ENCODE measurements around the gene MYO1F. TPM values are rescaled to one million over a fixed set of nuclear protein-coding genes. Genes with fewer than 3 reads are reported as not detected.

MYO1F gene
- total and polyA plus RNA-seq, 12 donors: 1.7 to 62.5 (median 19.4) TPM

GRCh38 chr19:8486661-8487136 is 90.5 kb downstream of the MYO1F start:
- Histone ChIP-seq H3K4me3 (no peak overlapping the region), H3K27me3 (no peaks in the 10 kb centered on the region), H3K4me1 (replicated peaks in 1 of 2) (no peaks in the 10 kb centered on the region), H3K36me3 (replicated peaks in 1 of 2) (peaks cover 0 to 73% of the 10 kb centered on the region in 2 donors), H3K27ac (peak overlapping the region in 2 of 5 donors; percentile 32 to 59), H3K9me3 (replicated peaks in 1 of 3) (no peaks in the 10 kb centered on the region)
- no peak for TF ChIP-seq CTCF (IDR thresholded peaks at IDR 0.05)
- intact Hi-C loops (cut with DNase I): no loop called here
- 76 to 84% (median 82%) methylated on average over 15 to 16 of the region's 16 CpGs for whole genome bisulfite sequencing, 4 donors
- DNase-seq: no peak

GRCh38 chr19:8485561-8486371 is 91.5 kb downstream of the MYO1F start:
- Histone ChIP-seq H3K36me3 (replicated peaks in 1 of 2) (peaks cover 0 to 81% of the 10 kb centered on the region in 2 donors), H3K9me3 (replicated peaks in 1 of 3) (no peaks in the 10 kb centered on the region), H3K27ac (no peak overlapping the region), H3K4me3 (no peak overlapping the region), H3K4me1 (replicated peaks in 1 of 2) (peaks cover 0 to 7% of the 10 kb centered on the region in 2 donors), H3K27me3 (no peaks in the 10 kb centered on the region)
- DNase-seq: no peak
- 96 to 100% (median 97%) methylated on average over 9 to 62 of the region's 62 CpGs for WGBS, 4 donors
- no peak for TF ChIP-seq POLR2A (IDR thresholded peaks at IDR 0.05)
- TF ChIP-seq CTCF (IDR thresholded peaks at IDR 0.05): no peak
- intact Hi-C loops (cut with DNase I): no loop called here

- no peaks in the 10 kb centered on the region for H3K9me3 ChIP-seq (replicated peaks in 1 of 3)
- H3K27me3 ChIP-seq: no peaks in the 10 kb centered on the region
- H3K36me3 ChIP-seq (replicated peaks in 1 of 2): peaks cover 0 to 82% of the 10 kb centered on the region in 2 donors
- peak overlapping the region in 2 of 5 donors; percentile 21 to 52 for H3K27ac ChIP-seq
- intact Hi-C loops (cut with DNase I): no loop called here
- peak; percentile 50 to 75 (median 66) for DNase-seq
- no peak overlapping the region for H3K4me3 ChIP-seq
- WGBS, 4 donors: 77 to 94% (median 83%) methylated on average over 16 to 18 of the region's 18 CpGs
- H3K4me1 ChIP-seq (replicated peaks in 1 of 2): peaks cover 0 to 8% of the 10 kb centered on the region in 2 donors
- TF ChIP-seq CTCF (IDR thresholded peaks at IDR 0.05): no peak
- no peak for TF ChIP-seq POLR2A (IDR thresholded peaks at IDR 0.05)
Observed at GRCh38 chr19:8484331-8484894, 92.8 kb downstream of the MYO1F start.

- intact Hi-C loops (cut with DNase I): no loop called here
- Histone ChIP-seq H3K4me1 (replicated peaks in 1 of 2) (peaks cover 0 to 8% of the 10 kb centered on the region in 2 donors), H3K36me3 (replicated peaks in 1 of 2) (peaks cover 0 to 79% of the 10 kb centered on the region in 2 donors), H3K9me3 (replicated peaks in 1 of 3) (no peaks in the 10 kb centered on the region), H3K4me3 (no peak overlapping the region), H3K27me3 (no peaks in the 10 kb centered on the region), H3K27ac (no peak overlapping the region)
- WGBS, 4 donors: 85 to 89% (median 87%) methylated on average over 8 of the region's 8 CpGs
- TF ChIP-seq CTCF (IDR thresholded peaks at IDR 0.05): no peak
- no peak for TF ChIP-seq POLR2A (IDR thresholded peaks at IDR 0.05)
- DNase-seq: no peak
Observed at GRCh38 chr19:8483165-8483564, 94.1 kb downstream of the MYO1F start.
